Spleen (tissue), 11 donors: Measurements from ENCODE around the gene PIP4K2C. TPM values are rescaled to one million over a fixed set of nuclear protein-coding genes. Genes with fewer than 3 reads are reported as not detected.

Experiments used
- DNase-seq: peaks from one replicate; pipeline ENCODE4 v3.0.0-alpha.2; 2020
- H3K27ac ChIP-seq, 8 donors: fragments of 200-600 bp; sonication (generic) in 7 of 8; 1 replicate in 4 of 8; 2 replicates in 4 of 8; pipeline versions ENCODE4 v1.5.0 to v1.8.0; 2016 to 2021; ENCODE audit warnings: inconsistent platforms in 4 of 8, mild to moderate bottlenecking in 4 of 8, moderate library complexity in 1 of 8
- H3K27me3 ChIP-seq, 7 donors: fragments of 200-600 bp; sonication (generic) in 6 of 7; replicated peaks in 1 of 7; 1 replicate in 4 of 7; 2 replicates in 3 of 7; pipeline versions ENCODE4 v1.5.0 to v1.8.0; 2016 to 2021; ENCODE audit warnings: inconsistent platforms in 3 of 7, mild to moderate bottlenecking in 1 of 7
- H3K36me3 ChIP-seq, 6 donors: fragments of 200-600 bp; sonication (generic) in 5 of 6; 1 replicate in 4 of 6; 2 replicates in 2 of 6; pipeline versions ENCODE4 v1.5.0 to v1.8.0; 2016 to 2021; ENCODE audit warnings: inconsistent platforms in 2 of 6
- H3K4me1 ChIP-seq, 6 donors: fragments of 200-600 bp; sonication (generic) in 5 of 6; 1 replicate in 3 of 6; 2 replicates in 3 of 6; pipeline versions ENCODE4 v1.5.0 to v1.8.0; 2016 to 2021; ENCODE audit warnings: inconsistent platforms in 3 of 6
- H3K4me3 ChIP-seq, 8 donors: fragments of 200-600 bp; sonication (generic) in 7 of 8; 1 replicate in 4 of 8; 2 replicates in 4 of 8; pipeline versions ENCODE4 v1.5.0 to v1.8.0; 2016 to 2021; ENCODE audit warnings: inconsistent platforms in 4 of 8, mild to moderate bottlenecking in 4 of 8, moderate library complexity in 2 of 8
- H3K9me3 ChIP-seq, 8 donors: fragments of 200-600 bp; sonication (generic) in 7 of 8; 1 replicate in 4 of 8; 2 replicates in 4 of 8; pipeline versions ENCODE4 v1.5.0 to v1.8.0; 2016 to 2021; ENCODE audit warnings: inconsistent platforms in 4 of 8
- CTCF ChIP-seq, 11 experiments: fragments of 200-600 bp in 7 of 11; fragments of 450-650 bp in 4 of 11; sonication (generic) in 4 of 11; IDR thresholded peaks in 8 of 11; conservative IDR thresholded peaks in 3 of 11; 1 replicate in 7 of 11; 2 replicates in 4 of 11; pipeline versions ENCODE4 v1.4.0 to v1.8.0; 2016 to 2021; ENCODE audit warnings: antibody characterized with exemption in 11 of 11, inconsistent platforms in 4 of 11, mild to moderate bottlenecking in 1 of 11
- POLR2A ChIP-seq, 3 donors: fragments of 450-650 bp; IDR thresholded peaks; one replicate each; pipeline ENCODE4 v1.5.1; 2017; ENCODE audit warnings: antibody characterized with exemption in 3 of 3, mild to moderate bottlenecking in 1 of 3
- POLR2AphosphoS5 ChIP-seq, 3 donors: sonication (generic); formaldehyde crosslinking; IDR thresholded peaks; one replicate each; pipeline ENCODE4 v1.5.1; 2017; ENCODE audit warnings: antibody characterized with exemption in 3 of 3
- WGBS, 5 donors: extraction: QIAGEN DNeasy Blood & Tissue Kit in 3 of 5; methylation state at CpG; one replicate each; pipeline versions ENCODE4 v1.1.5 to v1.1.7; 2013 to 2018; 5-methylcytosine and 5-hydroxymethylcytosine counted together
- intact Hi-C: fragments of 100-400 bp; cut with DNase I; formaldehyde crosslinking; loops from one replicate; pipeline ENCODE4 v1.15.0; 2023; ENCODE audit warnings: low total_unique reads
- polyA plus RNA-seq, 3 donors: library from polyadenylated mRNA; stranded (reverse); fragments of 200-250 nt; gene quantifications; one replicate each; pipeline ENCODE4 v1.2.1, GENCODE V29; 2013
- total RNA-seq, 7 donors: library from RNA; depleted of rRNA in 3 of 7; stranded (reverse); fragments of >200 nt in 3 of 7; fragmentation: NEBNext Ultra II Directional in 4 of 7; extraction: Animal tissue kit (Norgen Biotek cat#: 25700) in 4 of 7; gene quantifications; one replicate each; pipeline versions ENCODE4 v1.1.0 to v1.2.1, GENCODE V29; 2016 to 2021
- donor health status: healthy with polysubstance abuse.
- donor health status: DM: no; HTN: no; CAD: no; lungs with moderate emphysema.
- donor health status: DM: no; HTN: no; CAD: no.
- donor health status: Bipolar disorder and iron deficiency.
- donor health status: healthy.
- donor health status: DM: no; HTN: no; CAD: no.
- donor health status: DM: yes; HTN: yes; CAD: no.

PIP4K2C gene
- total and polyA plus RNA-seq, 10 donors: 5.7 to 20.9 (median 16.9) TPM

- Histone ChIP-seq H3K9me3 (no peaks in the 10 kb centered on the region), H3K4me1 (peaks cover 26 to 54% (median 43%) of the 10 kb centered on the region in 6 donors), H3K36me3 (no peaks in the 10 kb centered on the region), H3K27me3 (peaks cover 0 to 40% (median 21%) of the 10 kb centered on the region in 7 donors), H3K27ac (no peak overlapping the region), H3K4me3 (no peak overlapping the region)
- intact Hi-C loops: no loop called here
- no peak for TF ChIP-seq CTCF (IDR thresholded peaks at IDR 0.05 in 8 of 11, conservative IDR thresholded peaks at IDR 0.05 in 3 of 11)
- TF ChIP-seq POLR2A (IDR thresholded peaks at IDR 0.05): no peak
- no peak for TF ChIP-seq POLR2AphosphoS5 (IDR thresholded peaks at IDR 0.05)
- WGBS, 5 donors: 30 to 57% (median 42%) methylated on average over 2 of the region's 2 CpGs
- no peak for DNase-seq
These were observed 42.5 kb upstream of the PIP4K2C start for GRCh38 chr12:57548488-57548887.

DNA sequence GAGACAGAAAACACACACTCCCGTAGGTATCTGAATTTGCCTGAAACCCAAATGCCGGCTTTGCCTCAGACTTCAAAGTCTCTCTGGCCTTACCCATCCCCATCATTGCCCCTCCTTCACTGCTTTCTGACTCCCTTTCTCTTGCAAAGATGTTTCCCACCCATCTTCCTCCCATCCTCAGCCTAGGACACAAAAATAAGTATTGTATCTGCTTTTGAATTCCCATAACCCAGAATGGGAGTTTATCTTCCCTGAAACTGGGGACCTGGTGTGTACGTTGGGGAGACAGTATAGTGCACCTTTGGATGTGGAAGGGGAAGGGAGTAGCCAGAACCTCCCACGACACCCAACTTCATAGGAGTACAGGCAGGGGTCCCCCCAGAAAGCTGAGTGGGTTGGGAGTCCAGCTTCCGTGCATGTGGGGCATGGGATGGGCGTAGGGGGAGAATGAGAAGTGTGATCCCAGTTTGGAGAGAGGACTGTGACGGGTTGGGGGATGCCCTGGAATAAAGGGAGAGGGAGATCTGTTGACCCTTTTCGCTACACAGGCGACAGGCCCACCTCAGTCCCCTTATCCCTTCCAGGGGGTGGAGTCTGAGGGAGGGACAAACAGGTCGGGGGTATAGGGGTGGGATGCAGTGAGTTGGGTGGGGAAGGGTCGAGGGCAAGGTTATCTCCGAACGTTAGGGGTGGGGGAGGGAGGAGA lies 41.6 kb upstream of the PIP4K2C start:
- intact Hi-C loops: no loop called here
- no peaks in the 10 kb centered on the region for H3K36me3 ChIP-seq
- H3K27me3 ChIP-seq: peaks cover 0 to 46% (median 21%) of the 10 kb centered on the region in 7 donors
- no peaks in the 10 kb centered on the region for H3K9me3 ChIP-seq
- H3K4me3 ChIP-seq: peak overlapping the region; percentile 25 to 71 (median 40)
- TF ChIP-seq CTCF (IDR thresholded peaks at IDR 0.05 in 8 of 11, conservative IDR thresholded peaks at IDR 0.05 in 3 of 11) (no peak), POLR2AphosphoS5 (IDR thresholded peaks at IDR 0.05) (no peak), POLR2A (IDR thresholded peaks at IDR 0.05) (no peak)
- DNase-seq: no peak
- WGBS, 5 donors: 39 to 44% (median 42%) methylated on average over 12 to 13 of the region's 13 CpGs
- no peak overlapping the region for H3K27ac ChIP-seq
- peaks cover 20 to 46% (median 39%) of the 10 kb centered on the region in 6 donors for H3K4me1 ChIP-seq

DNA sequence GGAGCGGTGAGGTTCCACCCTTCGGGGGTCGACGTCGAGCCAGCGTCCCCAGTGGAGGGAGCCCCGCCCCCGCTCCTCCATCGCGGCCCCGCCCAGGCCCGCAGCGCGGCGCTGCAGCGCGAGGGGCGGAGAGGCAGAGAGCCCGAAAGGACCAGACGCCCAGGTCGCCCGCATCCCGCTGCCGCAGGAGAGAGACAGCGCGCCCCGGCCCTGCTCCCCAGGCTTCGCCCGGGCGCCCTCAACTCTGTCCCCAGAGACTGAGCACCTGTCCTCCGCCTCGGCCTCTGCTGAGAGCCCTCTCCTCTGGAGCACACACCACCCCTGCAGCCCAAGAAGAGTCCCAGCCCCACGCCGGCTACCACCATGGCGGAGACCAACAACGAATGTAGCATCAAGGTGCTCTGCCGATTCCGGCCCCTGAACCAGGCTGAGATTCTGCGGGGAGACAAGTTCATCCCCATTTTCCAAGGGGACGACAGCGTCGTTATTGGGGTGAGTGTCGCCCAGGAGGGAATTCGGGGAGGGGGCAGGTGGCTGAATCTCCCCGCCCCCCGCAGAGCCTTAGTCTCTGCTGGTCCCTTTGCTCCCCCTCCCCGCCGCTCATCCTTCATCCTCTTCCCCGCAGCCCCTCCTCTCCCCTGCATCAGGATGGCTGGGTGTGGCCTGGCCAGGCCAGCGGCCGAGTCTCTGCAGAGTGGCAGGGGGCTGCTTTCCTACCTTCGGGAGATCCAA lies 40.9 kb upstream of the PIP4K2C start, which contains the start of gene KIF5A:
KIF5A (plus strand) TSS at position 136 of the 732 bp plus-strand sequence; CDS start at position 364, 228 bp downstream.
- intact Hi-C loops: no loop called here
- peak; percentile 87 for DNase-seq
- Histone ChIP-seq H3K4me1 (peaks cover 15 to 39% (median 33%) of the 10 kb centered on the region in 6 donors), H3K36me3 (no peaks in the 10 kb centered on the region), H3K27ac (no peak within 1 kb of the TSS), H3K9me3 (no peaks in the 10 kb centered on the region), H3K27me3 (peaks cover 0 to 46% (median 21%) of the 10 kb centered on the region in 7 donors), H3K4me3 (peak within 1 kb of the TSS; percentile 25 to 71 (median 40))
- TF ChIP-seq POLR2AphosphoS5 (IDR thresholded peaks at IDR 0.05): peak in 2 of 3 donors; percentile 40 to 41
- TF ChIP-seq POLR2A (IDR thresholded peaks at IDR 0.05): no peak
- TF ChIP-seq CTCF (IDR thresholded peaks at IDR 0.05 in 8 of 11, conservative IDR thresholded peaks at IDR 0.05 in 3 of 11): peak in 3 of 11 experiments; percentile 15 to 22 (median 22)
- 7 to 13% (median 8%) methylated on average over 23 to 52 of the region's 52 CpGs for WGBS, 5 donors
